ENCODE measurements around the gene CDH2. TPM values are rescaled to one million over a fixed set of nuclear protein-coding genes. Genes with fewer than 3 reads are reported as not detected.

The CDH2 gene
- total and polyA plus RNA-seq, 4 donors = 14.2 to 49.5 (median 26.4) TPM

- H3K4me1 ChIP-seq (ENCODE audit: control insufficient read depth in 4 of 4, insufficient read depth in 4 of 4, low read length in 3 of 4) = peaks cover 0 to 8% (median under 1%) of the 10 kb centered on the region in 4 donors
- no peak for DNase-seq (ENCODE audit: low spot score)
- WGBS = 84% methylated on average over 2 of the region's 2 CpGs
- no peak overlapping the region for H3K4me3 ChIP-seq (ENCODE audit: low read depth in 1 of 3, low read length in 3 of 3)
- TF ChIP-seq REST (IDR thresholded peaks at IDR 0.05) (no peak), ZBTB33 (IDR thresholded peaks at IDR 0.05) (no peak), FOXA1 (IDR thresholded peaks at IDR 0.05) (no peak), HNF4A (conservative IDR thresholded peaks at IDR 0.05) (no peak), ATF3 (IDR thresholded peaks at IDR 0.05) (no peak), GABPA (IDR thresholded peaks at IDR 0.05 in 1 of 2, conservative IDR thresholded peaks at IDR 0.05 in 1 of 2) (no peak), RXRA (IDR thresholded peaks at IDR 0.05) (no peak), HNF4G (IDR thresholded peaks at IDR 0.05) (no peak), SP1 (IDR thresholded peaks at IDR 0.05) (no peak), FOXA2 (IDR thresholded peaks at IDR 0.05) (no peak), CTCF (IDR thresholded peaks at IDR 0.05; ENCODE audit: low read depth, low read length, missing input control) (no peak), EGR1 (IDR thresholded peaks at IDR 0.05; ENCODE audit: low read depth in 2 of 2) (no peak), RAD21 (IDR thresholded peaks at IDR 0.05) (no peak), MAX (IDR thresholded peaks at IDR 0.05) (no peak)
- H3K36me3 ChIP-seq (ENCODE audit: control insufficient read depth in 4 of 4, insufficient read depth in 3 of 4, low read depth in 1 of 4, low read length in 3 of 4) = no peaks in the 10 kb centered on the region
- H3K27me3 ChIP-seq (ENCODE audit: control insufficient read depth in 4 of 4, insufficient read depth in 4 of 4, low read length in 3 of 4) = no peaks in the 10 kb centered on the region
- H3K27ac ChIP-seq (ENCODE audit: low read depth in 1 of 2, low read length in 2 of 2) = no peak overlapping the region
- H3K9me3 ChIP-seq (ENCODE audit: control insufficient read depth in 4 of 4, low read length in 3 of 4) = no peaks in the 10 kb centered on the region
- no peak overlapping the region for H3K9ac ChIP-seq (ENCODE audit: low read depth in 1 of 2, low read length in 2 of 2)
Observed at GRCh38 chr18:28063926-28064325, 113.0 kb downstream of the CDH2 start.

GRCh38 chr18:28063271-28063761 lies 113.6 kb downstream of the CDH2 start:
- TF ChIP-seq CTCF (IDR thresholded peaks at IDR 0.05; ENCODE audit: low read depth, low read length, missing input control) = no peak
- no peak for TF ChIP-seq HNF4A (conservative IDR thresholded peaks at IDR 0.05)
- no peak for TF ChIP-seq REST (IDR thresholded peaks at IDR 0.05)
- TF ChIP-seq ZBTB33 (IDR thresholded peaks at IDR 0.05) = no peak
- TF ChIP-seq RXRA (IDR thresholded peaks at IDR 0.05) = no peak
- TF ChIP-seq SP1 (IDR thresholded peaks at IDR 0.05) = no peak
- TF ChIP-seq FOXA1 (IDR thresholded peaks at IDR 0.05) = no peak
- Histone ChIP-seq H3K9me3 (ENCODE audit: control insufficient read depth in 4 of 4, low read length in 3 of 4) (no peaks in the 10 kb centered on the region), H3K4me1 (ENCODE audit: control insufficient read depth in 4 of 4, insufficient read depth in 4 of 4, low read length in 3 of 4) (peaks cover 0 to 4% (median 0%) of the 10 kb centered on the region in 4 donors), H3K9ac (ENCODE audit: low read depth in 1 of 2, low read length in 2 of 2) (no peak overlapping the region), H3K36me3 (ENCODE audit: control insufficient read depth in 4 of 4, insufficient read depth in 3 of 4, low read depth in 1 of 4, low read length in 3 of 4) (no peaks in the 10 kb centered on the region), H3K27me3 (ENCODE audit: control insufficient read depth in 4 of 4, insufficient read depth in 4 of 4, low read length in 3 of 4) (no peaks in the 10 kb centered on the region), H3K4me3 (ENCODE audit: low read depth in 1 of 3, low read length in 3 of 3) (no peak overlapping the region), H3K27ac (ENCODE audit: low read depth in 1 of 2, low read length in 2 of 2) (no peak overlapping the region)
- 67% methylated on average over 2 of the region's 2 CpGs for WGBS
- no peak for DNase-seq (ENCODE audit: low spot score)
